Umbilical cord (tissue), 2 donors: ENCODE measurements around the gene TPD52L1. TPM values are rescaled to one million over a fixed set of nuclear protein-coding genes. Genes with fewer than 3 reads are reported as not detected.

Source experiments
- DNase-seq: peaks from one replicate; pipeline ENCODE4 v3.0.0-alpha.2; 2015; ENCODE audit warnings: low spot score
- total RNA-seq: library from RNA; depleted of rRNA; stranded (reverse); fragments of >200 nt; gene quantifications from one replicate; pipeline ENCODE4 v1.2.3, GENCODE V29; 2014; ENCODE audit warnings: low replicate concordance; ENCODE audit not compliant: insufficient read depth

Gene TPD52L1
- total RNA-seq, 1 donor from 2014 or later = 155 TPM

- DNase-seq = no peak
These were observed 55.2 kb downstream of the TPD52L1 start for GRCh38 chr6:125208625-125209249.

- no peak for DNase-seq
These were observed 57.1 kb downstream of the TPD52L1 start for GRCh38 chr6:125210667-125211066.

GRCh38 chr6:125211352-125211751 is 57.8 kb downstream of the TPD52L1 start:
- no peak for DNase-seq

- no peak for DNase-seq
These were observed 58.8 kb downstream of the TPD52L1 start for GRCh38 chr6:125212377-125212776.

GRCh38 chr6:125213939-125214338 is 60.4 kb downstream of the TPD52L1 start:
- no peak for DNase-seq

- DNase-seq = no peak
These were observed 61.8 kb downstream of the TPD52L1 start for GRCh38 chr6:125215252-125215819.

- DNase-seq = no peak
These were observed 62.4 kb downstream of the TPD52L1 start for GRCh38 chr6:125216015-125216414.

- no peak for DNase-seq
These were observed 63.8 kb downstream of the TPD52L1 start for GRCh38 chr6:125217369-125217768.

GRCh38 chr6:125217992-125218391 is 64.4 kb downstream of the TPD52L1 start:
- DNase-seq = no peak

- no peak for DNase-seq
These were observed 65.9 kb downstream of the TPD52L1 start for GRCh38 chr6:125219361-125219895.

GRCh38 chr6:125220712-125221111 is 67.1 kb downstream of the TPD52L1 start:
- DNase-seq = peak; percentile 29

GRCh38 chr6:125222531-125223455 is 69.2 kb downstream of the TPD52L1 start:
- DNase-seq = peak; percentile 48

- peak; percentile 83 for DNase-seq
These were observed 70.8 kb downstream of the TPD52L1 start for GRCh38 chr6:125224231-125224861.

GRCh38 chr6:125227244-125227643 is 73.7 kb downstream of the TPD52L1 start:
- no peak for DNase-seq

GRCh38 chr6:125228981-125229479 is 75.5 kb downstream of the TPD52L1 start:
- peak; percentile 75 for DNase-seq

- DNase-seq = no peak
These were observed 77.1 kb downstream of the TPD52L1 start for GRCh38 chr6:125230674-125231073.

GRCh38 chr6:125231133-125231532 is 77.6 kb downstream of the TPD52L1 start:
- DNase-seq = no peak

- peak; percentile 56 for DNase-seq
These were observed 78.2 kb downstream of the TPD52L1 start for GRCh38 chr6:125231574-125232343.

- no peak for DNase-seq
These were observed 78.9 kb downstream of the TPD52L1 start for GRCh38 chr6:125232466-125232865.

GRCh38 chr6:125233202-125233601 is 79.6 kb downstream of the TPD52L1 start:
- peak; percentile 68 for DNase-seq
